HepG2 (cell line): ENCODE results near the gene EPB42. TPM values are rescaled to one million over a fixed set of nuclear protein-coding genes. Genes with fewer than 3 reads are reported as not detected.
A peak's percentile ranks its signal among the peaks of the same experiment; 100 is the strongest.

Source experiments
- CC2D1A ChIP-seq: sonication (generic); formaldehyde crosslinking; IDR thresholded peaks from 2 replicates; pipeline ENCODE4 v1.8.1; 2023; ENCODE audit warnings: mild to moderate bottlenecking, missing genetic modification reagents
- MBNL3 ChIP-seq: fragments of 250-450 bp; sonication (Bioruptor Pico); conservative IDR thresholded peaks from 2 replicates; pipeline ENCODE4 v1.8.0; 2022; ENCODE audit warnings: mild to moderate bottlenecking, inconsistent platforms
- MEF2D ChIP-seq: sonication (generic); formaldehyde crosslinking; IDR thresholded peaks from 2 replicates; pipeline ENCODE4 v1.5.1; 2020; ENCODE audit warnings: mild to moderate bottlenecking, missing genetic modification reagents
- MXD4 ChIP-seq: IDR thresholded peaks from 2 replicates; pipeline ENCODE4 v1.6.1; 2016; ENCODE audit warnings: mild to moderate bottlenecking, missing biosample characterization, missing genetic modification reagents
- ONECUT2 ChIP-seq: sonication (generic); formaldehyde crosslinking; IDR thresholded peaks from 2 replicates; pipeline ENCODE4 v1.4.0; 2020; ENCODE audit warnings: missing genetic modification reagents
- SCMH1 ChIP-seq: sonication (generic); formaldehyde crosslinking; IDR thresholded peaks from 2 replicates; pipeline ENCODE4 v1.9.0; 2021; ENCODE audit warnings: missing genetic modification reagents, mild to moderate bottlenecking, borderline replicate concordance
- SIN3B ChIP-seq: fragments of 150-350 bp; IDR thresholded peaks from 2 replicates; pipeline ENCODE4 v1.6.1; 2014; ENCODE audit warnings: low read length
- TCF7 ChIP-seq: sonication (generic); IDR thresholded peaks from 2 replicates; pipeline ENCODE4 v1.6.1; 2016; ENCODE audit warnings: antibody characterized with exemption, low read depth
- ZBTB26 ChIP-seq: IDR thresholded peaks from 2 replicates; pipeline ENCODE4 v1.6.1; 2016; ENCODE audit warnings: missing compliant biosample characterization, missing genetic modification reagents, borderline replicate concordance
- ZNF564 ChIP-seq: sonication (generic); formaldehyde crosslinking; IDR thresholded peaks from 2 replicates; pipeline ENCODE4 v1.8.1; 2023; ENCODE audit warnings: mild to moderate bottlenecking, missing genetic modification reagents
- ZNF570 ChIP-seq: sonication (generic); formaldehyde crosslinking; IDR thresholded peaks from 2 replicates; pipeline ENCODE4 v1.4.0; 2020; ENCODE audit warnings: mild to moderate bottlenecking, missing genetic modification reagents, borderline replicate concordance
- polyA plus RNA-seq, 8 experiments: library from polyadenylated mRNA; depleted of rRNA in 3 of 8; stranded (reverse) in 7 of 8; unstranded in 1 of 8; fragments of >200 nt; fragmentation: Illumina TruSeq in 4 of 8; extraction: Trizol in 4 of 8; gene quantifications; 2 replicates each; pipeline versions ENCODE4 v1.2.1 to v1.2.3, GENCODE V29; 2011 to 2016; ENCODE audit warnings: low read depth in 4 of 8, missing spikeins in 1 of 8, mixed read lengths in 1 of 8; ENCODE audit not compliant: insufficient read depth in 1 of 8
- total RNA-seq, 5 experiments: library from RNA; depleted of rRNA; stranded (reverse); fragments of >200 nt; fragmentation: Illumina TruSeq; extraction: Trizol; gene quantifications; 2 replicates each; pipeline ENCODE4 v1.2.3, GENCODE V29; 2016; ENCODE audit warnings: low read depth in 1 of 5
- TF ChIP-seq, protein P1 (sequence below): IDR thresholded peaks from 2 replicates; pipeline ENCODE4 v1.6.1; 2016; ENCODE audit warnings: low read depth, missing genetic modification reagents, missing compliant biosample characterization
- TF ChIP-seq, protein P2 (sequence below): IDR thresholded peaks from 2 replicates; pipeline ENCODE4 v1.4.0; 2020; ENCODE audit warnings: mild to moderate bottlenecking, missing genetic modification reagents
- TF ChIP-seq, protein P3 (sequence below): sonication (generic); formaldehyde crosslinking; conservative IDR thresholded peaks from 2 replicates; pipeline ENCODE4 v1.5.0; 2020; ENCODE audit warnings: missing genetic modification reagents
- TF ChIP-seq, protein P4 (sequence below): IDR thresholded peaks from 2 replicates; pipeline ENCODE4 v1.6.1; 2016

EPB42 gene
- total and polyA plus RNA-seq, 2 of the 13 experiments (the other 11 are each of a cell fraction or from before 2014, with no cell fraction given), result not detected

GRCh38 chr15:43185157-43186002 is 35.4 kb downstream of the EPB42 start, which contains the start of gene CCNDBP1 (continued):
- peak; percentile 72; the same call in 1 of the 2 replicates for TF ChIP-seq MXD4
- TF ChIP-seq, protein P1, sequence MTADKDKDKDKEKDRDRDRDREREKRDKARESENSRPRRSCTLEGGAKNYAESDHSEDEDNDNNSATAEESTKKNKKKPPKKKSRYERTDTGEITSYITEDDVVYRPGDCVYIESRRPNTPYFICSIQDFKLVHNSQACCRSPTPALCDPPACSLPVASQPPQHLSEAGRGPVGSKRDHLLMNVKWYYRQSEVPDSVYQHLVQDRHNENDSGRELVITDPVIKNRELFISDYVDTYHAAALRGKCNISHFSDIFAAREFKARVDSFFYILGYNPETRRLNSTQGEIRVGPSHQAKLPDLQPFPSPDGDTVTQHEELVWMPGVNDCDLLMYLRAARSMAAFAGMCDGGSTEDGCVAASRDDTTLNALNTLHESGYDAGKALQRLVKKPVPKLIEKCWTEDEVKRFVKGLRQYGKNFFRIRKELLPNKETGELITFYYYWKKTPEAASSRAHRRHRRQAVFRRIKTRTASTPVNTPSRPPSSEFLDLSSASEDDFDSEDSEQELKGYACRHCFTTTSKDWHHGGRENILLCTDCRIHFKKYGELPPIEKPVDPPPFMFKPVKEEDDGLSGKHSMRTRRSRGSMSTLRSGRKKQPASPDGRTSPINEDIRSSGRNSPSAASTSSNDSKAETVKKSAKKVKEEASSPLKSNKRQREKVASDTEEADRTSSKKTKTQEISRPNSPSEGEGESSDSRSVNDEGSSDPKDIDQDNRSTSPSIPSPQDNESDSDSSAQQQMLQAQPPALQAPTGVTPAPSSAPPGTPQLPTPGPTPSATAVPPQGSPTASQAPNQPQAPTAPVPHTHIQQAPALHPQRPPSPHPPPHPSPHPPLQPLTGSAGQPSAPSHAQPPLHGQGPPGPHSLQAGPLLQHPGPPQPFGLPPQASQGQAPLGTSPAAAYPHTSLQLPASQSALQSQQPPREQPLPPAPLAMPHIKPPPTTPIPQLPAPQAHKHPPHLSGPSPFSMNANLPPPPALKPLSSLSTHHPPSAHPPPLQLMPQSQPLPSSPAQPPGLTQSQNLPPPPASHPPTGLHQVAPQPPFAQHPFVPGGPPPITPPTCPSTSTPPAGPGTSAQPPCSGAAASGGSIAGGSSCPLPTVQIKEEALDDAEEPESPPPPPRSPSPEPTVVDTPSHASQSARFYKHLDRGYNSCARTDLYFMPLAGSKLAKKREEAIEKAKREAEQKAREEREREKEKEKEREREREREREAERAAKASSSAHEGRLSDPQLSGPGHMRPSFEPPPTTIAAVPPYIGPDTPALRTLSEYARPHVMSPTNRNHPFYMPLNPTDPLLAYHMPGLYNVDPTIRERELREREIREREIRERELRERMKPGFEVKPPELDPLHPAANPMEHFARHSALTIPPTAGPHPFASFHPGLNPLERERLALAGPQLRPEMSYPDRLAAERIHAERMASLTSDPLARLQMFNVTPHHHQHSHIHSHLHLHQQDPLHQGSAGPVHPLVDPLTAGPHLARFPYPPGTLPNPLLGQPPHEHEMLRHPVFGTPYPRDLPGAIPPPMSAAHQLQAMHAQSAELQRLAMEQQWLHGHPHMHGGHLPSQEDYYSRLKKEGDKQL, result 0 out of 2 replicates have a peak, but pooled peaks have one; percentile 42
- TF ChIP-seq ZNF570 (CRISPR knock-in tag), result no peak
- peak; percentile 76 for TF ChIP-seq MEF2D (CRISPR knock-in tag)
- no peak for TF ChIP-seq CC2D1A
- TF ChIP-seq SCMH1 (CRISPR knock-in tag), result no peak
- TF ChIP-seq SIN3B, result no peak
- peak; percentile 77; the same call in 1 of the 2 replicates for TF ChIP-seq ZNF564 (CRISPR knock-in tag)
- TF ChIP-seq, protein P2, sequence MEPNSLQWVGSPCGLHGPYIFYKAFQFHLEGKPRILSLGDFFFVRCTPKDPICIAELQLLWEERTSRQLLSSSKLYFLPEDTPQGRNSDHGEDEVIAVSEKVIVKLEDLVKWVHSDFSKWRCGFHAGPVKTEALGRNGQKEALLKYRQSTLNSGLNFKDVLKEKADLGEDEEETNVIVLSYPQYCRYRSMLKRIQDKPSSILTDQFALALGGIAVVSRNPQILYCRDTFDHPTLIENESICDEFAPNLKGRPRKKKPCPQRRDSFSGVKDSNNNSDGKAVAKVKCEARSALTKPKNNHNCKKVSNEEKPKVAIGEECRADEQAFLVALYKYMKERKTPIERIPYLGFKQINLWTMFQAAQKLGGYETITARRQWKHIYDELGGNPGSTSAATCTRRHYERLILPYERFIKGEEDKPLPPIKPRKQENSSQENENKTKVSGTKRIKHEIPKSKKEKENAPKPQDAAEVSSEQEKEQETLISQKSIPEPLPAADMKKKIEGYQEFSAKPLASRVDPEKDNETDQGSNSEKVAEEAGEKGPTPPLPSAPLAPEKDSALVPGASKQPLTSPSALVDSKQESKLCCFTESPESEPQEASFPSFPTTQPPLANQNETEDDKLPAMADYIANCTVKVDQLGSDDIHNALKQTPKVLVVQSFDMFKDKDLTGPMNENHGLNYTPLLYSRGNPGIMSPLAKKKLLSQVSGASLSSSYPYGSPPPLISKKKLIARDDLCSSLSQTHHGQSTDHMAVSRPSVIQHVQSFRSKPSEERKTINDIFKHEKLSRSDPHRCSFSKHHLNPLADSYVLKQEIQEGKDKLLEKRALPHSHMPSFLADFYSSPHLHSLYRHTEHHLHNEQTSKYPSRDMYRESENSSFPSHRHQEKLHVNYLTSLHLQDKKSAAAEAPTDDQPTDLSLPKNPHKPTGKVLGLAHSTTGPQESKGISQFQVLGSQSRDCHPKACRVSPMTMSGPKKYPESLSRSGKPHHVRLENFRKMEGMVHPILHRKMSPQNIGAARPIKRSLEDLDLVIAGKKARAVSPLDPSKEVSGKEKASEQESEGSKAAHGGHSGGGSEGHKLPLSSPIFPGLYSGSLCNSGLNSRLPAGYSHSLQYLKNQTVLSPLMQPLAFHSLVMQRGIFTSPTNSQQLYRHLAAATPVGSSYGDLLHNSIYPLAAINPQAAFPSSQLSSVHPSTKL (CRISPR knock-in tag), result peak; percentile 50
- TF ChIP-seq ONECUT2 (CRISPR knock-in tag), result no peak
- TF ChIP-seq, protein P3, sequence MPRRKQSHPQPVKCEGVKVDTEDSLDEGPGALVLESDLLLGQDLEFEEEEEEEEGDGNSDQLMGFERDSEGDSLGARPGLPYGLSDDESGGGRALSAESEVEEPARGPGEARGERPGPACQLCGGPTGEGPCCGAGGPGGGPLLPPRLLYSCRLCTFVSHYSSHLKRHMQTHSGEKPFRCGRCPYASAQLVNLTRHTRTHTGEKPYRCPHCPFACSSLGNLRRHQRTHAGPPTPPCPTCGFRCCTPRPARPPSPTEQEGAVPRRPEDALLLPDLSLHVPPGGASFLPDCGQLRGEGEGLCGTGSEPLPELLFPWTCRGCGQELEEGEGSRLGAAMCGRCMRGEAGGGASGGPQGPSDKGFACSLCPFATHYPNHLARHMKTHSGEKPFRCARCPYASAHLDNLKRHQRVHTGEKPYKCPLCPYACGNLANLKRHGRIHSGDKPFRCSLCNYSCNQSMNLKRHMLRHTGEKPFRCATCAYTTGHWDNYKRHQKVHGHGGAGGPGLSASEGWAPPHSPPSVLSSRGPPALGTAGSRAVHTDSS (CRISPR knock-in tag), result no peak
- TF ChIP-seq, protein P4, sequence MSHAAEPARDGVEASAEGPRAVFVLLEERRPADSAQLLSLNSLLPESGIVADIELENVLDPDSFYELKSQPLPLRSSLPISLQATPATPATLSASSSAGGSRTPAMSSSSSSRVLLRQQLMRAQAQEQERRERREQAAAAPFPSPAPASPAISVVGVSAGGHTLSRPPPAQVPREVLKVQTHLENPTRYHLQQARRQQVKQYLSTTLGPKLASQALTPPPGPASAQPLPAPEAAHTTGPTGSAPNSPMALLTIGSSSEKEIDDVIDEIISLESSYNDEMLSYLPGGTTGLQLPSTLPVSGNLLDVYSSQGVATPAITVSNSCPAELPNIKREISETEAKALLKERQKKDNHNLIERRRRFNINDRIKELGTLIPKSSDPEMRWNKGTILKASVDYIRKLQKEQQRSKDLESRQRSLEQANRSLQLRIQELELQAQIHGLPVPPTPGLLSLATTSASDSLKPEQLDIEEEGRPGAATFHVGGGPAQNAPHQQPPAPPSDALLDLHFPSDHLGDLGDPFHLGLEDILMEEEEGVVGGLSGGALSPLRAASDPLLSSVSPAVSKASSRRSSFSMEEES (CRISPR knock-in tag), result no peak
- TF ChIP-seq ZBTB26, result peak; percentile 57; the same call in 1 of the 2 replicates
- no peak for TF ChIP-seq TCF7
- TF ChIP-seq MBNL3, result no peak
